ENCODE data around the gene WDFY2. TPM values are rescaled to one million over a fixed set of nuclear protein-coding genes. Genes with fewer than 3 reads are reported as not detected.

WDFY2 gene
- total RNA-seq, 1 experiment from 2014 or later = 25.7 TPM

- no peak for TF ChIP-seq E2F1 (CRISPR knock-in tag; IDR thresholded peaks at IDR 0.05)
These were observed 90.0 kb downstream of the WDFY2 start (continued) for GRCh38 chr13:51674276-51674675.

GRCh38 chr13:51675385-51675784, 91.1 kb downstream of the WDFY2 start:
- TF ChIP-seq FOXP1 (CRISPR knock-in tag; IDR thresholded peaks at IDR 0.05; ENCODE audit: borderline replicate concordance) = no peak
- TF ChIP-seq E2F1 (CRISPR knock-in tag; IDR thresholded peaks at IDR 0.05) = no peak
- TF ChIP-seq ZBTB43 (CRISPR knock-in tag; IDR thresholded peaks at IDR 0.05) = no peak
- TF ChIP-seq ZNF232 (CRISPR knock-in tag; IDR thresholded peaks at IDR 0.05) = no peak
- no peak for TF ChIP-seq IRF1 (CRISPR knock-in tag; IDR thresholded peaks at IDR 0.05)
- no peak for TF ChIP-seq KAT7 (CRISPR knock-in tag; IDR thresholded peaks at IDR 0.05; ENCODE audit: borderline replicate concordance)
- no peak for TF ChIP-seq CDX4 (CRISPR knock-in tag; IDR thresholded peaks at IDR 0.05; ENCODE audit: borderline replicate concordance)
- TF ChIP-seq STAT6 (CRISPR knock-in tag; conservative IDR thresholded peaks at IDR 0.05; ENCODE audit: low read depth) = no peak
- TF ChIP-seq TEAD4 (CRISPR knock-in tag; IDR thresholded peaks at IDR 0.05) = no peak
- TF ChIP-seq AR (CRISPR knock-in tag; IDR thresholded peaks at IDR 0.05) = no peak
- TF ChIP-seq ATF6 (CRISPR knock-in tag; IDR thresholded peaks at IDR 0.05) = no peak
- ChIA-PET CTCF (no interaction called here), POLR2A (no interaction called here)
- no peak for DNase-seq (ENCODE audit: low spot score)
- no peak overlapping the region for H3K4me3 Mint-ChIP-seq
- peaks cover 8% of the 10 kb centered on the region for H3K36me3 Mint-ChIP-seq
- H3K27ac Mint-ChIP-seq = 0 out of 2 replicates have a peak overlapping the region, but pooled peaks have one; percentile 18
- peaks cover 9% of the 10 kb centered on the region for H3K9me3 Mint-ChIP-seq
- no peak for ATAC-seq
- no peaks in the 10 kb centered on the region for H3K27me3 Mint-ChIP-seq (ENCODE audit: low read depth)
- peaks cover 35% of the 10 kb centered on the region for H3K4me1 Mint-ChIP-seq

All from WTC11 (cell line).